ENCODE measurements around the gene TEKT5. TPM values are rescaled to one million over a fixed set of nuclear protein-coding genes. Genes with fewer than 3 reads are reported as not detected.
A peak's percentile ranks its signal among the peaks of the same experiment; 100 is the strongest.

Gene TEKT5
- total RNA-seq, 1 experiment from 2014 or later, result not detected

- H3K27ac ChIP-seq, result no peak overlapping the region
- no peak for DNase-seq (ENCODE audit: low read depth in 1 of 2, low spot score in 2 of 2)
Observed at GRCh38 chr16:10594312-10594950, 100.3 kb downstream of the TEKT5 start.

DNA sequence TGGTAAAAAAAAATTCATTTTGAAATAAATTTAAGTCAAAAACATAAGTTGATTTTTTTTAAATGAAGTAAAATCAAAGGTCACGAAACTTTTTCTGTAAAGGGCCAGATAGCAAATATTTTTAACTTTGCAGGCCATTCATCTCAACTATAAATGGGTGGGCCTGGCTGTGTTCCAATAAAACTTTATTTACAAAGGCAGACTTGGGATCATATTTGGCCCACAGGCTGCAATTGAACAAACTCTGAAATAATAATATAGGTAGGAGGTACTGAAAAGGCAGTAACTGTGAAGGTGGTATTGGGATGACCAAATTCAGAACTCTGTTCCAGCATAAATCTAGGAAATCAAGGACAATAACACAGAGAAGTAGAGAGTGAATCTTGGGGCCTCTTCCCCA is 102.1 kb downstream of the TEKT5 start:
- no peak overlapping the region for H3K4me3 ChIP-seq
- no peaks in the 10 kb centered on the region for H3K36me3 ChIP-seq
- no peaks in the 10 kb centered on the region for H3K27me3 ChIP-seq (replicated peaks)
- H3K27ac ChIP-seq, result no peak overlapping the region
- DNase-seq (ENCODE audit: low read depth in 1 of 2, low spot score in 2 of 2), result no peak
- H3K9me3 ChIP-seq (replicated peaks), result no peaks in the 10 kb centered on the region
- no peaks in the 10 kb centered on the region for H3K4me1 ChIP-seq (replicated peaks)

More at GRCh38 chr16:10594312-10594950, 100.3 kb downstream of the TEKT5 start:
- no peaks in the 10 kb centered on the region for H3K9me3 ChIP-seq (replicated peaks)
- no peak overlapping the region for H3K4me3 ChIP-seq
- no peaks in the 10 kb centered on the region for H3K27me3 ChIP-seq (replicated peaks)
- H3K36me3 ChIP-seq, result no peaks in the 10 kb centered on the region
- no peaks in the 10 kb centered on the region for H3K4me1 ChIP-seq (replicated peaks)

- no peak for DNase-seq (ENCODE audit: low read depth in 1 of 2, low spot score in 2 of 2)
- H3K36me3 ChIP-seq, result no peaks in the 10 kb centered on the region
- no peaks in the 10 kb centered on the region; the same call in 1 of the 2 replicates for H3K27me3 ChIP-seq (replicated peaks)
- no peak overlapping the region for H3K27ac ChIP-seq
- H3K4me1 ChIP-seq (replicated peaks), result no peaks in the 10 kb centered on the region
- no peak overlapping the region for H3K4me3 ChIP-seq
- no peaks in the 10 kb centered on the region for H3K9me3 ChIP-seq (replicated peaks)
Observed at GRCh38 chr16:10590342-10590741, 104.4 kb downstream of the TEKT5 start.

- Histone ChIP-seq H3K36me3 (no peaks in the 10 kb centered on the region), H3K27ac (no peak overlapping the region), H3K4me3 (no peak overlapping the region), H3K4me1 (replicated peaks) (no peaks in the 10 kb centered on the region), H3K27me3 (replicated peaks) (no peaks in the 10 kb centered on the region; the same call in 1 of the 2 replicates), H3K9me3 (replicated peaks) (no peaks in the 10 kb centered on the region)
- DNase-seq (ENCODE audit: low read depth in 1 of 2, low spot score in 2 of 2), result no peak
Observed at GRCh38 chr16:10589109-10589508, 105.6 kb downstream of the TEKT5 start.

DNA sequence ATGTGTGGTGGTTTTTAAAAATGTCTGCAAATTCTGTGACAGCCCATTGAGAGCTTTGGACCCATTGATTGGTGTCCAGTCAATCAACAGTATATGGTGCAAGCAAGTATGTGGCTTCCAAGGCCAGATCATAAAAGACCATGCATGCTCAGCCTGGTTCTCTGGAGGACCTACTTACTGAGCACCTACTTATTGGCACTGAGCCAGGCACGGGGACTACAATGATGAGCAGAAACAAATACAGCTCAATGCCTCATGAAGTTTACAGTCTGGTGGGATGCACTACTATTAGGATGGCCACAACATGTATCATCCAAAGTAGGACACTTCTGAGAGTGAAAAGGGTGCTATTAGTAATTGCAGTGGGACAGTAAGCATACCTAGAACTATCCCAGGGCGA is 107.1 kb downstream of the TEKT5 start:
- Histone ChIP-seq H3K36me3 (no peaks in the 10 kb centered on the region), H3K4me1 (replicated peaks) (no peaks in the 10 kb centered on the region), H3K27ac (no peak overlapping the region), H3K9me3 (replicated peaks) (no peaks in the 10 kb centered on the region), H3K27me3 (replicated peaks) (no peaks in the 10 kb centered on the region; the same call in 1 of the 2 replicates), H3K4me3 (no peak overlapping the region)
- DNase-seq (ENCODE audit: low read depth in 1 of 2, low spot score in 2 of 2), result no peak

- H3K9me3 ChIP-seq (replicated peaks), result no peaks in the 10 kb centered on the region
- H3K36me3 ChIP-seq, result peaks cover 5% of the 10 kb centered on the region
- H3K4me3 ChIP-seq, result no peak overlapping the region
- H3K4me1 ChIP-seq (replicated peaks), result peaks cover 5% of the 10 kb centered on the region
- DNase-seq (ENCODE audit: low read depth in 1 of 2, low spot score in 2 of 2), result no peak
- H3K27ac ChIP-seq, result no peak overlapping the region
- no peaks in the 10 kb centered on the region; the same call in 1 of the 2 replicates for H3K27me3 ChIP-seq (replicated peaks)
Observed at GRCh38 chr16:10584981-10585438, 109.7 kb downstream of the TEKT5 start.

GRCh38 chr16:10583269-10583668 is 111.5 kb downstream of the TEKT5 start:
- Histone ChIP-seq H3K4me3 (no peak overlapping the region), H3K27me3 (replicated peaks) (no peaks in the 10 kb centered on the region; the same call in 1 of the 2 replicates), H3K27ac (no peak overlapping the region), H3K36me3 (peaks cover 6% of the 10 kb centered on the region), H3K4me1 (replicated peaks) (peaks cover 10% of the 10 kb centered on the region), H3K9me3 (replicated peaks) (no peaks in the 10 kb centered on the region)
- no peak for DNase-seq (ENCODE audit: low read depth in 1 of 2, low spot score in 2 of 2)

GRCh38 chr16:10581507-10581906 is 113.2 kb downstream of the TEKT5 start:
- H3K27ac ChIP-seq, result no peak overlapping the region
- DNase-seq (ENCODE audit: low read depth in 1 of 2, low spot score in 2 of 2), result no peak
- H3K4me1 ChIP-seq (replicated peaks), result peaks cover 10% of the 10 kb centered on the region

DNA sequence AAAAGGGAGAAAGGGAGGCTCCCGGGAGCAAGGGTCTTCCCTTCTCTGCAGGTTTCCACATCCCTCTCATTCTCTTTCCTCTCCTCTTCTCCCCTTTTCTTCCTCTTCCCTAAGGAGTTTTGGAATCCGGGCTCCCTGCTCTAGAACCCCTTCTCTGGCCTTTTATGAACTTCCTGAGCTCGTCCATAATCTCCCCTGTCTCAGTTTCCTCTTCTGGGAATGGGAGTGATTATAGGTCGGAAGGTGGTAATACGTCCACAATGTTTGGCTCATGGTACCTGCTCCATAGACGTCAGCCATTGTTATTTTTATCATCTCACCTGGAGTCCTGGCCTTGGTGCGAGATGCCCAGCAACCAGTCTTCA is 113.9 kb downstream of the TEKT5 start:
- no peak for DNase-seq (ENCODE audit: low read depth in 1 of 2, low spot score in 2 of 2)
- Histone ChIP-seq H3K4me3 (peak overlapping the region; percentile 61), H3K9me3 (replicated peaks) (no peaks in the 10 kb centered on the region), H3K4me1 (replicated peaks) (peaks cover 10% of the 10 kb centered on the region), H3K36me3 (peaks cover 6% of the 10 kb centered on the region), H3K27me3 (replicated peaks) (no peaks in the 10 kb centered on the region; the same call in 1 of the 2 replicates), H3K27ac (no peak overlapping the region)

More at GRCh38 chr16:10581507-10581906, 113.2 kb downstream of the TEKT5 start:
- Histone ChIP-seq H3K27me3 (replicated peaks) (no peaks in the 10 kb centered on the region; the same call in 1 of the 2 replicates), H3K9me3 (replicated peaks) (no peaks in the 10 kb centered on the region), H3K4me3 (no peak overlapping the region), H3K36me3 (peaks cover 6% of the 10 kb centered on the region)

DNA sequence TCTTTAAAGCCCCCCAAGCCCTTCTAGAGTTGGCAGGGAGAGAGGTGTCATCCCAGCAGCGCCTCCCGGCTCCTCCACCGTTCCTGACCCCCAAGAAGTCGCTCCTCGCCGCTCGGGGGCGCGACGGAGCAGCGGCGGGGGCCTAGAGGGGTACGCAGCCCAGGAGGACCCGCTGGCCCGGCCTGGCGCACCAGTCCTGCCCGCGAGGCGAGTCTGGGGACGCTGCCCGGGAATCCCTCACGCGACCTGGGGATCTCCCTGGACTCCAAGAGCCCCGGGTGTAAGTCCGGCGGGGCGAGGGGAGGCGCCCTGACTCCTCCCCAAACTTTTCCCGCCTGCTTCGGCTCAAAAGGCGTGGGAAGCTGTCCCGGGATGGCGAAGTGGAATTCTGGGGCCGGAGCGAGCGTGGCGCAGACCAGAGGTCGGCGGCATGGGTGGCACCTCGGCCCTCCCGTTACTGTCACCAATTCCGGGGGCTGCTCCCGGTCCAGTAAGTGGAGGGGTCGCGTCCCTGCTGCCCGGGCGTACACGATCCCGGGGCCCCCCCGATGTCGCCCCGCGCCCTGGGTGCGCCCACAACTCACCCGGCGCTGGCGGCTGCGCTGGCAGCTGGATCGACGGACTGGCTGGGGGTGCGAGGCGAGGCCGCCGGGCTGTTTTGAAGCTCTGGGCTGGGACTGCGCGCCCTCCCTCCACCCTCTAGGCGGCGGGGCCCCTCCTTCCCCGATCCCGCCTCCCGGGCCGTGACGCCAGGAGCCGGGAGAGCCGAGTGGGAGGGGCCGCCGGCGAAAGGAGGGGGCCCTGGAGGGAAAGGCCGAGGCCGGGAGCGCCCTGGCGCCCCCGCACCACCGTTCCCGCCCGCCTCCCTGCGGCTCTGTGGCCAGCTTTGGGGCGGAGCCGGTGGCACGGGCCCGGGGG is 114.5 kb downstream of the TEKT5 start, which contains the start of gene EMP2:
Gene EMP2 (minus strand): TSS at position 634 of the 918 bp plus-strand sequence. CDS start 32,981 bp downstream, outside the sequence.
- Histone ChIP-seq H3K9me3 (replicated peaks) (no peaks in the 10 kb centered on the region), H3K4me3 (peak within 1 kb of the TSS; percentile 61), H3K27me3 (replicated peaks) (no peaks in the 10 kb centered on the region), H3K27ac (peak within 1 kb of the TSS; percentile 45), H3K4me1 (replicated peaks) (peaks cover 10% of the 10 kb centered on the region), H3K36me3 (peaks cover 6% of the 10 kb centered on the region)
- peak; percentile 75 to 82 for DNase-seq (ENCODE audit: low read depth in 1 of 2, low spot score in 2 of 2)

DNA sequence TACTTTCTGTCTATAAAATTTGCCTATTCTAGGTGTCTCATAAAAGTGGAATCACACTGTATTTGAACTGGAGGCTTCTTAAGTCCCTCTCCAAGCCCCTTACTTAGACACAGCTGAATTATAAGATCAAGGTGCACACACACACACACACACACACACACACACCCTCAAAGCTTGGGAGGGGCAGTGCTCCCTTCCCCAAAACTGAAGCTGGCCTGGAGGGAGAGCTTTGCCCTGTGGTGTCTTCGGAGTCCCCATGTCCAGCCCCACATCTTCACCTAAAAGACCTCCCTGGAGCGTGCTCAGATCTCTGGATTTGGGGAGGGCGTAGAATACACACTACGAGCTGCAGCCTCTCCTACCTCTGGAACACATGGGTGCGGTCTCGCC is 115.2 kb downstream of the TEKT5 start:
- DNase-seq (ENCODE audit: low read depth in 1 of 2, low spot score in 2 of 2), result no peak
- no peaks in the 10 kb centered on the region for H3K9me3 ChIP-seq (replicated peaks)
- H3K36me3 ChIP-seq, result peaks cover 6% of the 10 kb centered on the region
- no peaks in the 10 kb centered on the region for H3K27me3 ChIP-seq (replicated peaks)
- H3K4me3 ChIP-seq, result peak overlapping the region; percentile 61
- no peak overlapping the region for H3K27ac ChIP-seq
- peaks cover 10% of the 10 kb centered on the region for H3K4me1 ChIP-seq (replicated peaks)

GRCh38 chr16:10578474-10579316 is 116.0 kb downstream of the TEKT5 start:
- peaks cover 10% of the 10 kb centered on the region for H3K4me1 ChIP-seq (replicated peaks)
- H3K4me3 ChIP-seq, result no peak overlapping the region
- H3K9me3 ChIP-seq (replicated peaks), result no peaks in the 10 kb centered on the region
- H3K27me3 ChIP-seq (replicated peaks), result no peaks in the 10 kb centered on the region
- H3K27ac ChIP-seq, result no peak overlapping the region
- peaks cover 6% of the 10 kb centered on the region for H3K36me3 ChIP-seq
- no peak for DNase-seq (ENCODE audit: low read depth in 1 of 2, low spot score in 2 of 2)
